HS-27A (cell line): ENCODE results near the gene OR8B3.
"Not testable (repeated sequence)": the region's sequence is repeated elsewhere in the genome, so short reads cannot be mapped to it uniquely, and the experiment has no call there.

Source experiments
- DNase-seq: peaks from one replicate; pipeline ENCODE4 v3.0.0-alpha.2; 2012; ENCODE audit warnings: low read depth, missing footprints

OR8B3 gene

GRCh38 chr11:124398924-124399323 lies at the start of gene OR8B3:
Gene OR8B3 (minus strand): TSS chr11:124399024. CDS start chr11:124397351, 1,673 bp downstream.
- DNase-seq = no peak

- no peak for DNase-seq
Measured at GRCh38 chr11:124446916-124447315, 48.1 kb upstream of the OR8B3 start.

GRCh38 chr11:124445646-124446150 lies 46.9 kb upstream of the OR8B3 start, which contains the start of gene OR8B8:
Gene OR8B8 (minus strand): TSS chr11:124445696. CDS start chr11:124441085, 4,611 bp downstream.
- no peak for DNase-seq

GRCh38 chr11:124442847-124443246 lies 44.0 kb upstream of the OR8B3 start:
- no peak for DNase-seq

GRCh38 chr11:124442442-124442841 lies 43.6 kb upstream of the OR8B3 start:
- no peak for DNase-seq

GRCh38 chr11:124441519-124441918 lies 42.7 kb upstream of the OR8B3 start:
- no peak for DNase-seq

GRCh38 chr11:124441081-124441480 lies 42.3 kb upstream of the OR8B3 start:
- no peak for DNase-seq

GRCh38 chr11:124440608-124441007 lies 41.8 kb upstream of the OR8B3 start:
- no peak for DNase-seq

- DNase-seq = no peak
Measured at GRCh38 chr11:124434699-124435098, 35.9 kb upstream of the OR8B3 start.

- no peak for DNase-seq
Measured at GRCh38 chr11:124429599-124429998, 30.8 kb upstream of the OR8B3 start.

- DNase-seq = no peak
Measured at GRCh38 chr11:124424384-124424921, 25.6 kb upstream of the OR8B3 start, which contains the start of gene OR8B4. Gene OR8B4 (minus strand): TSS chr11:124424871. CDS start chr11:124424871, 0 bp downstream.

- DNase-seq = no peak
Measured at GRCh38 chr11:124421043-124421442, 22.2 kb upstream of the OR8B3 start.

GRCh38 chr11:124415356-124415923 lies 16.6 kb upstream of the OR8B3 start:
- no peak for DNase-seq

- no peak for DNase-seq
Measured at GRCh38 chr11:124409906-124410305, 11.1 kb upstream of the OR8B3 start.

- no peak for DNase-seq
Measured at GRCh38 chr11:124405581-124405980, 6.8 kb upstream of the OR8B3 start.

GRCh38 chr11:124403186-124403585 lies 4.4 kb upstream of the OR8B3 start:
- not testable (repeated sequence) for DNase-seq

GRCh38 chr11:124402326-124402922 lies 3.6 kb upstream of the OR8B3 start:
- peak; percentile 20 for DNase-seq

GRCh38 chr11:124396847-124397246 lies 2.0 kb downstream of the OR8B3 start:
- not testable (repeated sequence) for DNase-seq

GRCh38 chr11:124394408-124394807 lies 4.4 kb downstream of the OR8B3 start:
- DNase-seq = no peak

GRCh38 chr11:124384399-124384798 lies 14.4 kb downstream of the OR8B3 start, which contains the start of gene OR8B2:
Gene OR8B2 (minus strand): TSS chr11:124384499. CDS start chr11:124383343, 1,156 bp downstream.
- no peak for DNase-seq

- not testable (repeated sequence) for DNase-seq
Measured at GRCh38 chr11:124382857-124383256, 16.0 kb downstream of the OR8B3 start.

- DNase-seq = no peak
Measured at GRCh38 chr11:124380585-124380984, 18.2 kb downstream of the OR8B3 start.

- no peak for DNase-seq
Measured at GRCh38 chr11:124376280-124376679, 22.5 kb downstream of the OR8B3 start.
